GM21529 (cell line): ENCODE measurements around the gene BCL2L2.
"Not testable (repeated sequence)": the region's sequence is repeated elsewhere in the genome, so short reads cannot be mapped to it uniquely, and the experiment has no call there.

ENCODE experiments used
- ATAC-seq: cut with Tn5 transposase; IDR thresholded peaks from one replicate; pipeline ENCODE4 v1.9.1; 2021; ENCODE audit not compliant: unreplicated experiment

BCL2L2 gene

GRCh38 chr14:23306412-23307145 is at the start of gene BCL2L2:
BCL2L2 (plus strand) TSS chr14:23306833; CDS start chr14:23307768, 935 bp downstream.
- no peak for ATAC-seq

- ATAC-seq: no peak
These were observed 48.4 kb upstream of the BCL2L2 start for GRCh38 chr14:23258256-23258655.

GRCh38 chr14:23259426-23259825 is 47.2 kb upstream of the BCL2L2 start:
- ATAC-seq: no peak

GRCh38 chr14:23260849-23261248 is 45.8 kb upstream of the BCL2L2 start:
- not testable (repeated sequence) for ATAC-seq

- ATAC-seq: no peak
These were observed 37.4 kb upstream of the BCL2L2 start for GRCh38 chr14:23269193-23269592.

- ATAC-seq: no peak
These were observed 31.2 kb upstream of the BCL2L2 start for GRCh38 chr14:23275412-23275811.

- no peak for ATAC-seq
These were observed 29.4 kb upstream of the BCL2L2 start for GRCh38 chr14:23277189-23277588.

- ATAC-seq: not testable (repeated sequence)
These were observed 28.7 kb upstream of the BCL2L2 start for GRCh38 chr14:23277928-23278327.

GRCh38 chr14:23281247-23281646 is 25.4 kb upstream of the BCL2L2 start:
- no peak for ATAC-seq

GRCh38 chr14:23284654-23285529 is 21.7 kb upstream of the BCL2L2 start:
- ATAC-seq: no peak

GRCh38 chr14:23285530-23286019 is 21.1 kb upstream of the BCL2L2 start:
- peak; percentile 27 for ATAC-seq

GRCh38 chr14:23286020-23286901 is 20.4 kb upstream of the BCL2L2 start, which contains the start of gene HOMEZ:
HOMEZ (minus strand) TSS chr14:23286132; CDS start chr14:23285952, 180 bp downstream.
- ATAC-seq: peak; percentile 95

- no peak for ATAC-seq
These were observed 19.6 kb upstream of the BCL2L2 start for GRCh38 chr14:23286902-23287479.

- peak; percentile 46 for ATAC-seq
These were observed 11.7 kb upstream of the BCL2L2 start for GRCh38 chr14:23294734-23295561.

- no peak for ATAC-seq
These were observed 10.4 kb upstream of the BCL2L2 start for GRCh38 chr14:23296012-23296777.

GRCh38 chr14:23297096-23297495 is 9.5 kb upstream of the BCL2L2 start:
- no peak for ATAC-seq

- ATAC-seq: no peak
These were observed 8.9 kb upstream of the BCL2L2 start for GRCh38 chr14:23297611-23298277.
